ENCODE data around the gene SHISAL1. TPM values are rescaled to one million over a fixed set of nuclear protein-coding genes. Genes with fewer than 3 reads are reported as not detected.

Gene SHISAL1
- total RNA-seq, 1 experiment from 2014 or later, result 2.9 TPM

GRCh38 chr22:44245867-44246266 lies 66.9 kb downstream of the SHISAL1 start:
- Histone ChIP-seq H2BK20ac (ENCODE audit: low read depth, low read length, poor library complexity, severe bottlenecking) (no peak overlapping the region), H3K79me1 (ENCODE audit: insufficient read depth, low read depth, low read length, poor library complexity, severe bottlenecking) (no peaks in the 10 kb centered on the region), H4K5ac (ENCODE audit: insufficient read length, low read depth, low read length) (no peak overlapping the region), H2BK15ac (ENCODE audit: low read depth, low read length) (no peak overlapping the region), H2AK5ac (ENCODE audit: insufficient read length, low read length) (no peak overlapping the region), H3K23me2 (ENCODE audit: insufficient read length, low read depth, low read length, poor library complexity, severe bottlenecking) (no peaks in the 10 kb centered on the region), H3K14ac (ENCODE audit: insufficient read depth, low read length) (no peak overlapping the region), H3K27me3 (ENCODE audit: insufficient read depth, low read length) (no peaks in the 10 kb centered on the region), H3K56ac (ENCODE audit: insufficient read length, low read depth, low read length) (no peak overlapping the region), H3T11ph (ENCODE audit: low read length) (no peak overlapping the region), H3K23ac (ENCODE audit: insufficient read length, low read depth, low read length) (no peak overlapping the region), H3K4ac (ENCODE audit: low read depth, low read length) (no peak overlapping the region), H3K9me3 (ENCODE audit: control insufficient read depth, low read depth, low read length) (no peaks in the 10 kb centered on the region), H2BK5ac (ENCODE audit: insufficient read length, low read length) (no peak overlapping the region), H4K20me1 (ENCODE audit: control insufficient read depth, insufficient read depth, insufficient read length) (no peaks in the 10 kb centered on the region), H2AFZ (ENCODE audit: low read length) (no peak overlapping the region), H3K4me1 (ENCODE audit: insufficient read depth, low read length) (no peaks in the 10 kb centered on the region), H2BK120ac (ENCODE audit: low read depth, low read length, poor library complexity, severe bottlenecking) (no peak overlapping the region), H3K27ac (ENCODE audit: insufficient read length, low read depth, low read length) (no peak overlapping the region), H4K91ac (ENCODE audit: insufficient read length, low read depth, low read length) (no peak overlapping the region), H4K8ac (replicated peaks; ENCODE audit: insufficient read length, low read depth, low read length) (no peak overlapping the region), H3K9ac (ENCODE audit: extremely low read depth, insufficient read length, low read length) (no peak overlapping the region), H3K4me2 (ENCODE audit: insufficient read depth, insufficient read length, low read length) (no peak overlapping the region), H3K18ac (ENCODE audit: insufficient read length, low read depth, low read length) (no peak overlapping the region), H2BK12ac (ENCODE audit: insufficient read length, low read depth, low read length) (no peak overlapping the region), H3K79me2 (ENCODE audit: insufficient read depth, low read length) (no peaks in the 10 kb centered on the region)
- peaks cover 3% of the 10 kb centered on the region for H3K27me3 Mint-ChIP-seq (ENCODE audit: low read depth)
- no peak overlapping the region for H3K27ac Mint-ChIP-seq
- no peak overlapping the region for H3K4me3 Mint-ChIP-seq
- TF ChIP-seq CTCF (conservative IDR thresholded peaks at IDR 0.05), result no peak
- peaks cover 18 to 19% of the 10 kb centered on the region in 2 experiments for H3K9me3 Mint-ChIP-seq
- peaks cover 13 to 21% (median 15%) of the 10 kb centered on the region in 3 experiments; a peak in 6 of 7 replicates for H3K36me3 Mint-ChIP-seq (ENCODE audit: insufficient read depth in 1 of 3, low read depth in 3 of 3)
- no CpG with 5 or more reads among the region's 8 CpGs for WGBS (ENCODE audit: extremely low coverage, insufficient read length, low lambda C conversion rate)
- peaks cover 0 to 4% of the 10 kb centered on the region in 2 experiments; a peak in 2 of 4 replicates for H3K4me1 Mint-ChIP-seq
- no peak for DNase-seq
